Esophagus (tissue), 2 donors: Measurements from ENCODE around the gene EIPR1. TPM values are rescaled to one million over a fixed set of nuclear protein-coding genes. Genes with fewer than 3 reads are reported as not detected.

Source experiments
- H3K27ac ChIP-seq, 2 donors: one replicate each; pipeline ENCODE4 v1.5.1; 2013; ENCODE audit warnings: low read depth in 2 of 2, mild to moderate bottlenecking in 2 of 2, inconsistent platforms in 1 of 2, low read length in 1 of 2, moderate library complexity in 1 of 2
- H3K27me3 ChIP-seq, 2 donors: one replicate each; pipeline ENCODE4 v1.6.1; 2013; ENCODE audit warnings: low read length in 2 of 2, control low read depth in 1 of 2, mild to moderate bottlenecking in 1 of 2; ENCODE audit not compliant: insufficient read depth in 2 of 2, control insufficient read depth in 1 of 2
- H3K36me3 ChIP-seq, 2 donors: one replicate each; pipeline ENCODE4 v1.6.1; 2013; ENCODE audit warnings: low read length in 1 of 2; ENCODE audit not compliant: control insufficient read depth in 2 of 2, insufficient read depth in 2 of 2
- H3K4me1 ChIP-seq, 2 donors: one replicate each; pipeline ENCODE4 v1.6.1; 2013; ENCODE audit warnings: low read length in 1 of 2; ENCODE audit not compliant: control insufficient read depth in 2 of 2, insufficient read depth in 2 of 2
- H3K4me3 ChIP-seq, 2 donors: one replicate each; pipeline ENCODE4 v1.5.1; 2013; ENCODE audit warnings: low read length in 2 of 2, mild to moderate bottlenecking in 2 of 2, low read depth in 1 of 2, moderate library complexity in 1 of 2
- H3K9me3 ChIP-seq, 2 donors: one replicate each; pipeline ENCODE4 v1.6.1; 2013; ENCODE audit warnings: mild to moderate bottlenecking in 2 of 2, low read depth in 1 of 2, low read length in 1 of 2, moderate library complexity in 1 of 2; ENCODE audit not compliant: control insufficient read depth in 2 of 2, insufficient read depth in 1 of 2
- WGBS, 2 donors: extraction: QIAGEN DNeasy Blood & Tissue Kit; methylation state at CpG; one replicate each; pipeline ENCODE4 v1.1.7; 2013; 5-methylcytosine and 5-hydroxymethylcytosine counted together
- polyA plus RNA-seq, 2 donors: library from polyadenylated mRNA; stranded (reverse); fragments of 200-250 nt; gene quantifications; one replicate each; pipeline ENCODE4 v1.2.3, GENCODE V29; 2013
- donor health status: healthy with polysubstance abuse.
- donor health status: Bipolar disorder and iron deficiency.

Gene EIPR1
- polyA plus RNA-seq, 2 donors: 8.2 to 22.8 TPM

DNA sequence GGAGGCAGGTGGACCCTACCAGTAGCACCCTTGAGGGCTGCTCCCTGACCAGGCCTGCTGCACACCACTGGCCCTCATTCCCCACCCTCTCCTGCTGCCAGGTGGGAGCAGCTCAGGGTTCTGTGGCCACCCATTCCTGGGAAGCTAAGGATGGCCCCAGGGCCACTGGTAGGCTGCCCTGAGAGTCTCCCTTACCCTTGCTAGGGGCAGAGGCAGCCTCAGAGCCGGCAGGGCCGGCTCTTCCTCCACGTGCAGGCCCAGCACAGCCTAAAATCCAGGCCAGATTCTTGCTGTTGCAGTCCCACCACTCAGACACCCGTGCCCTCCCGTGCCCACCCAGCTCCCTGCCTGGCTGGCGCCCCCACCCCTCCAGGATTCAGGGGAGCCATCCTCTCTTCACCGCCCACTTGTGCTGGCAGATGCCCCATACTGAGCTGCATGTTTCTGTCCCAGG lies 199.0 kb downstream of the EIPR1 start:
- Histone ChIP-seq H3K4me3 (no peak overlapping the region), H3K4me1 (peaks cover 0 to 12% of the 10 kb centered on the region in 2 donors), H3K27me3 (no peaks in the 10 kb centered on the region), H3K9me3 (peaks cover 0 to 11% of the 10 kb centered on the region in 2 donors), H3K27ac (no peak overlapping the region), H3K36me3 (peaks cover 0 to 19% of the 10 kb centered on the region in 2 donors)
- WGBS, 2 donors: 91% methylated on average over 7 of the region's 7 CpGs

DNA sequence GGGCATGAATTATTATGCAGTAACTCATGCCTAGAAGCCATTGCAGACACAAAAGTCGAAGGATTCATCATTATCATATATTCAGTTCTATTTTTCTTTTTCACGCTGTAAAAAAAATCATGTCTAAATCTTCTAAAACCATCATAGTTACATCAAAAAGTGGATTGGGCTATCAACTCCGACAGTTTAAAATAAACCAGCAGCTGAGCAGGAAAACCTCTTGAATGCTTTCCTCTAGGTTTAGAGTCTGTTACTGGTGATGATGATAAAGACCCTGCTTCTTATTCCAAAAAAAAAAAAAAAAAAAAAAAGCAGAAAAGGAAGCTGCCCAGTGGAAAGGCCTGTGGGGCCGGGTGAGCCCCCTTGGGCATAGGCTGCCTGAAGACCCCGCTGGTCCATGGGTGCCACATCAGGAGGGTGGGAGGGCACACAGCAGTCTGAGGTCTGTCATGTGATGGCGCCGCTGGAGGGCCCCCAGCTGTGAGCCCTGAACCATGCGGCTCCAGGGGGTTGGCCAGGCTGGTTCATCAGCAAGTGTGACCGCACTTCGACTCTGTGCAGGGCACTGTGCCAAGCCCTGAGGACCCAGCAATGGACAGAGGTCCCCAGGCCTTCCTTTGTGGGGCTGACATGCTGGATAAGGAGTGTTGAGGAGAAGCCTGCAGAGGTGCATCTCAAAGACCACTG lies 199.6 kb downstream of the EIPR1 start:
- WGBS, 2 donors: 93 to 94% methylated on average over 10 of the region's 10 CpGs
- H3K4me1 ChIP-seq: peaks cover 0 to 14% of the 10 kb centered on the region in 2 donors
- H3K9me3 ChIP-seq: peaks cover 0 to 11% of the 10 kb centered on the region in 2 donors
- no peaks in the 10 kb centered on the region for H3K27me3 ChIP-seq
- H3K27ac ChIP-seq: no peak overlapping the region
- H3K4me3 ChIP-seq: no peak overlapping the region
- peaks cover 0 to 19% of the 10 kb centered on the region in 2 donors for H3K36me3 ChIP-seq

DNA sequence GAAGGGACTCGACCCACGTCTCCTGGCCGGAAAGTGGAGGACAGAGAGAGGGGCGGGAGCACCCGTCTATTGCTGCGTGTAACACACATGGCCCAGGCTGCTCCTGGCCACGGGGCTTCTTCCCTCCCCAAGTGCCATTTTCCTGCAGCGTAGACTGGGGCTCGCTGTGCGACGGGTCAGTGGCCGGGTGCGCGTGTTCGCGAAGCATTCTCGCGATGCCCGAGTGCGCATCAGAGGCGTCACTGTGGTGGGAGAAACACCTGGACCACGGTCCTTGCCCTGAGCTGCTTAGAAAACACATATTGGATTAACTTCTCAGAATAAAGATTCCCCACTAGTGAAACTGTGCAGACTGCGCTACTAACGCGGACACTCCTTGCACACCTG lies 200.8 kb downstream of the EIPR1 start:
- Histone ChIP-seq H3K27me3 (no peaks in the 10 kb centered on the region), H3K4me1 (peaks cover 0 to 19% of the 10 kb centered on the region in 2 donors), H3K27ac (no peak overlapping the region), H3K36me3 (peaks cover 0 to 19% of the 10 kb centered on the region in 2 donors), H3K9me3 (peaks cover 0 to 11% of the 10 kb centered on the region in 2 donors), H3K4me3 (no peak overlapping the region)
- 96 to 97% methylated on average over 25 of the region's 25 CpGs for WGBS, 2 donors

- peaks cover 0 to 10% of the 10 kb centered on the region in 2 donors for H3K9me3 ChIP-seq
- H3K4me3 ChIP-seq: no peak overlapping the region
- no peaks in the 10 kb centered on the region for H3K27me3 ChIP-seq
- peaks cover 0 to 25% of the 10 kb centered on the region in 2 donors for H3K4me1 ChIP-seq
- H3K36me3 ChIP-seq: peaks cover 0 to 20% of the 10 kb centered on the region in 2 donors
- H3K27ac ChIP-seq: no peak overlapping the region
- WGBS, 2 donors: 93% methylated on average over 23 of the region's 23 CpGs
These were observed 201.3 kb downstream of the EIPR1 start for GRCh38 chr2:3176071-3176868.

GRCh38 chr2:3175568-3175955 lies 202.1 kb downstream of the EIPR1 start:
- 94 to 95% methylated on average over 5 of the region's 5 CpGs for WGBS, 2 donors

GRCh38 chr2:3174626-3175567 lies 202.7 kb downstream of the EIPR1 start:
- H3K27me3 ChIP-seq: no peaks in the 10 kb centered on the region
- 93 to 95% methylated on average over 26 of the region's 26 CpGs for WGBS, 2 donors
- no peaks in the 10 kb centered on the region for H3K9me3 ChIP-seq
- H3K4me3 ChIP-seq: no peak overlapping the region
- H3K27ac ChIP-seq: no peak overlapping the region
- peaks cover 0 to 16% of the 10 kb centered on the region in 2 donors for H3K36me3 ChIP-seq
- H3K4me1 ChIP-seq: peaks cover 0 to 23% of the 10 kb centered on the region in 2 donors

More at GRCh38 chr2:3175568-3175955, 202.1 kb downstream of the EIPR1 start:
- Histone ChIP-seq H3K4me1 (peaks cover 0 to 25% of the 10 kb centered on the region in 2 donors), H3K27me3 (no peaks in the 10 kb centered on the region), H3K27ac (no peak overlapping the region), H3K4me3 (no peak overlapping the region), H3K9me3 (peaks cover 0 to 4% of the 10 kb centered on the region in 2 donors), H3K36me3 (peaks cover 0 to 19% of the 10 kb centered on the region in 2 donors)

GRCh38 chr2:3173031-3173430 lies 204.6 kb downstream of the EIPR1 start:
- Histone ChIP-seq H3K27ac (peak overlapping the region; percentile 80 to 93), H3K27me3 (no peaks in the 10 kb centered on the region), H3K9me3 (no peaks in the 10 kb centered on the region), H3K4me1 (peaks cover 0 to 23% of the 10 kb centered on the region in 2 donors), H3K4me3 (no peak overlapping the region), H3K36me3 (peaks cover 0 to 16% of the 10 kb centered on the region in 2 donors)
- 80% methylated on average over 14 of the region's 14 CpGs for WGBS, 2 donors

DNA sequence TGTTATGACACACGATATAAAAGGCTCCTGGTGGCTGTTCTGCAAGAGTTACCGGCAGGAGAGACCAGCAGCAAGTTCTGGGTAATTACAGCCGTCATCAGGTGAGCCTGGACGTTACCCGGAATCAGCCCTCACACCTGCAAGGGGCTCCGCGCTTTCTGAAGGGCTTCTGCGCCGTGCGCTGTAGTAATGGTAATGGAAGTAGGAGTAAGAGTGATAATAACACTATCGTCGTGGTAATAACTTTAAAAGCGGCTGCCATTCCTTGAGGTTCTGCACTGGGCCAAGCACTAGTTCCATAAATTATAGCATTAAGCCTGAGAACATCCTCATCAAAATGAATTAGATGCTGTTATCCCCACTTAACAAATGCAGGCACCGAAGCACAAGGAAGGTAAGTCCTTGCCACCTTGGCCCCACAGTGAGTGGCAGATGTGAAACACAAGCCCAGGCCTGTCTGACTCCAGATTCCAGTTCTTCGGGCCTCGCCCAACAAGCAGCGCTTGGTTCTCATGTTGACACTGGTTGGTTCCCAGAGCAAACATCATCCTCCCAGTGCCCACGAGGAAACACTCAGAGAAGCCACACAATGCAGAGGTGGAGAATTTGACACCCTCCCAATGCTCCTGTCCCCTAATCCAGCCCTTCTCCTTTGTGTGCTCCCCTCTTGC lies 205.2 kb downstream of the EIPR1 start:
- 78 to 85% methylated on average over 18 of the region's 18 CpGs for WGBS, 2 donors
- Histone ChIP-seq H3K36me3 (peaks cover 0 to 14% of the 10 kb centered on the region in 2 donors), H3K4me1 (peaks cover 0 to 23% of the 10 kb centered on the region in 2 donors), H3K27me3 (no peaks in the 10 kb centered on the region), H3K4me3 (no peak overlapping the region), H3K27ac (peak overlapping the region; percentile 80 to 93), H3K9me3 (no peaks in the 10 kb centered on the region)
